Measurements from ENCODE around the gene SMAGP.
"Not testable (repeated sequence)": the region's sequence is repeated elsewhere in the genome, so short reads cannot be mapped to it uniquely, and the experiment has no call there.

Gene SMAGP, protein sequence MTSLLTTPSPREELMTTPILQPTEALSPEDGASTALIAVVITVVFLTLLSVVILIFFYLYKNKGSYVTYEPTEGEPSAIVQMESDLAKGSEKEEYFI

DNA sequence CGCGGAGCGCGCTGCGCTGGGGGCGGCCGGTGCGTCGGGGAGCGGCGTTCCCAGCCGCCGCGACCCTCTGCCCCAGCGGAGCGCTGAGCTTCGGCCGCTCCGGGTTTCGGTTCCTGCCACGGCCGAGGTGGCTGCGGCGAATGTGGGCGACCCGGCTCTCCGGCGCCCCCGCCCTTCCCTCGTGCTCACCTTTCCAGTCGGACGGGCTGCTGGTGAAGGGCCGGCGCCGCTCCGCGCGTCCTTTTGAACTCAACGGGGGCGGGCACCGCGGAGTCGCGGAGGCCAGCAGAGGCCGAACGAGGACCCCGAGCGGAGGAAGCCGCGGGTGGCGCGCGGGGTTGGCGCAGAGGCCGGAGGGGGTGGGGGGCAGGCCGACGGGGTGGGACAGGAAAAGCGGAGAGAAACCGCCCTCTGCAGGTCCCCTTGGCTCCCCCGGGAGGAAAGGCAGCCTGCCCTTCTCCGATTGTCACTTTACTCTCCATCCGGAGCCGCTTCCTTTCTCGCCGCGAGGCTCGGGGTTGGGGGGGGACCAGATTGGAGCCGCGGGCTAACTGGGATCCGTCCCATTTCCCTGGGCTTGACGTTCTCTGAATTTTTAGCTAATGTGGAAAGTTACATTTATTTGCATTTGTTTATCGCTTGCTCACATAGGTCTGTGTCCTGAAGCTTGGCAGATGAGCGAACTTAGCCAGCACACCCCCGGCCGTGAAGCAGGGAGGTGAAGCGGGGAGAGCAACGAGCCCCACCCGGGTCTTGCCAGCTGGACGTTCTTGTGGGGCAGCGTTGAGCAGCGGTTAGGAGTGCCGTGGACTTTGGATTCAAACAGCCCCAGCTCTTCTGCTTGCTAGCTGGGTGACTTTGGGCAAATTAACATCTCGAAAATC, at the start of gene SMAGP:
SMAGP (minus strand) TSS at position 349 of the 884 bp plus-strand sequence. CDS start 1,137 bp downstream, outside the sequence.
- H3K4me3 ChIP-seq (ENCODE audit: low read depth, low read length): peak within 1 kb of the TSS; percentile 78
- peak; percentile 36 for DNase-seq (ENCODE audit: low read depth)
- TF ChIP-seq, protein P1, sequence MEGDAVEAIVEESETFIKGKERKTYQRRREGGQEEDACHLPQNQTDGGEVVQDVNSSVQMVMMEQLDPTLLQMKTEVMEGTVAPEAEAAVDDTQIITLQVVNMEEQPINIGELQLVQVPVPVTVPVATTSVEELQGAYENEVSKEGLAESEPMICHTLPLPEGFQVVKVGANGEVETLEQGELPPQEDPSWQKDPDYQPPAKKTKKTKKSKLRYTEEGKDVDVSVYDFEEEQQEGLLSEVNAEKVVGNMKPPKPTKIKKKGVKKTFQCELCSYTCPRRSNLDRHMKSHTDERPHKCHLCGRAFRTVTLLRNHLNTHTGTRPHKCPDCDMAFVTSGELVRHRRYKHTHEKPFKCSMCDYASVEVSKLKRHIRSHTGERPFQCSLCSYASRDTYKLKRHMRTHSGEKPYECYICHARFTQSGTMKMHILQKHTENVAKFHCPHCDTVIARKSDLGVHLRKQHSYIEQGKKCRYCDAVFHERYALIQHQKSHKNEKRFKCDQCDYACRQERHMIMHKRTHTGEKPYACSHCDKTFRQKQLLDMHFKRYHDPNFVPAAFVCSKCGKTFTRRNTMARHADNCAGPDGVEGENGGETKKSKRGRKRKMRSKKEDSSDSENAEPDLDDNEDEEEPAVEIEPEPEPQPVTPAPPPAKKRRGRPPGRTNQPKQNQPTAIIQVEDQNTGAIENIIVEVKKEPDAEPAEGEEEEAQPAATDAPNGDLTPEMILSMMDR (conservative IDR thresholded peaks at IDR 0.05; ENCODE audit: low read depth, low read length): no peak

DNA sequence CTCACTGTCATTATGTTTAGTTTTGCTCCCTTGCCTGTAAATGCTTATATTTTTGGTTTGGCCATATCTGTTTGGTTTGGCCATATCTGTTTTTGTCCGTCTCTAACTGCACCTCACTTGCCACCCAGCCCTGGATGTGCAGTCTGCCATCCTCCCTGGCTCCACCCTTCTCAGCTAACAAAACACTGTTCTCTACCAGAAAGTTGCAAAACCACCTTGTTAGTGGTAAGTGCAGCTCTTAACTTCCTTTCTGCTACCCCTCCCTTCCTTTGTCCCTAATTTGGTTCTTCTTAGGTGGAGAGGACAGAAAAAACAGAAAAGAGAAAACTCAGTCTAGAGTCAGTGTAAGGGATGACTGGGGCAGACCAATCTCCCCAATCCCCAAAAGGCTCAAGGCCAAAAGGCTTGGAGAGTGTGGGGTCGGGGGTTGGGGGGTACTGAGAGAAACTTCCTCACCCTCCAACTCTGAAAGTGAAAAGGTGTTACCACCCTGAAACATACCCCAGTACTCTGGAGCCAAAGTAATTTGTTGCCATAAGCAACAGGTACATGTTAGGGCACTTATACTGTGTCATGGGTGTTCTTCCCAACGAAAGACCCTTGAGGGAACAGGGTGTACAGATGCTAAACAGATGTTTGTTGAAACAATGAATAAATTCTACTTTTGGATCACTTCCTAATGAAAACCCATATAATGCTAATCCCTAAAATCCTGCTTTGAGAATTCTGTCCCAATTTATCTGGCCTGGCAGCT, 48.8 kb upstream of the SMAGP start:
- no peak for DNase-seq (ENCODE audit: low read depth)
- no peak overlapping the region for H3K4me3 ChIP-seq (ENCODE audit: low read depth, low read length)
- TF ChIP-seq, protein P1 (conservative IDR thresholded peaks at IDR 0.05; ENCODE audit: low read depth, low read length): no peak

DNA sequence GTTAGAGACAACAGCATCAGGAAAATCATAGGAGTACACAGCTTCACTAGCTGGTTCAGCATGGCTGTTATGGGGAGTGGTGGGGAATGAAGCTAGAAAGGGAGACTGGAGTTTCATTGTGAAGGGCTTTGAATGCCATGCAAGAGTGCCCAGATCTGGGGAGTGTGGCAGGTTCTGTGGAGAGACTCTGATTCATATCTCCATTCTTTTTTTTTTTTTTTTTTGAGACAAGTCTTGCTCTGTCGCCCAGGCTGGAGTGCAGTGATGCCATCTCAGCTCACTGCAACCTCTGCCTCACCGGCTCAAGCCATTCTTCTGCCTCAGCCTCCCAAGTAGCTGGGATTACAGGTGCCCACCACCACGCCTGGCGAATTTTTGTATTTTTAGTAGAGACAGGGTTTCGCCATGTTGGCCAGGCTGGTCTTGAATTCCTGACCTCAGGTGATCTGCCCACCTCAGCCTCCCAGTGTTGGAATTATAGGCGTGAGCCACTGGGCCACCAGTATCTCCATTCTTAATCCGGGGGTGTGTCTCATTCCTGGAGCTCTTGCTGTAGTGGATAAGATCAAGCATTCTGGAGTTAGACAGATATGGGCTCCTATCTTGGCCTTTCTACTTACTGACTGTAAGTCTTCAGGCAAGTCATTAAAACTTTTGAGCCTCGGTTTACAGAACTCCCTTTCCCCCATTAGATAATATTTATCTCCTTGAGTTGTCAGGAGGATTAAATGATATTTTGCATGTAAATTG, 48.0 kb upstream of the SMAGP start:
- not testable (repeated sequence) for H3K4me3 ChIP-seq (ENCODE audit: low read depth, low read length); DNase-seq (ENCODE audit: low read depth)

DNA sequence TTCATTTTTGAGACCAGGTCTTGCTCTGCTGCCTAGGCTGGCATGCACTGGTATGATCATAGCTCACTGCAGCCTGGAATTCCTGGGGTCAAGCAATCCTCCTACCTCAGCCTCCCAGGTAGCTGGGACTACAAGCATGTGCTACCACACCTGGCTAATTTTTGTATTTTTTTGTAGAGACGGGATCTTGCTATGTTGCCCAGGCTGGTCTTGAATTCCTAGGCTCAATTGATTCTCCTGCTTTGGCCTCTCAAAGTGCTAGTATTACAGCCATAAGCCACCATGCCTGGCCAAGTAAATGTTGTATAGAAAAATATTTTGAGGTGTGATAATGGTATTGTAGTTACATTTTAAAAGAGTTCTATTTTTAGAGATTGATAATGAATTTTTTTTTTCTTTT, 41.2 kb upstream of the SMAGP start:
- TF ChIP-seq, protein P1 (conservative IDR thresholded peaks at IDR 0.05; ENCODE audit: low read depth, low read length): no peak
- no peak for DNase-seq (ENCODE audit: low read depth)
- H3K4me3 ChIP-seq (ENCODE audit: low read depth, low read length): no peak overlapping the region

DNA sequence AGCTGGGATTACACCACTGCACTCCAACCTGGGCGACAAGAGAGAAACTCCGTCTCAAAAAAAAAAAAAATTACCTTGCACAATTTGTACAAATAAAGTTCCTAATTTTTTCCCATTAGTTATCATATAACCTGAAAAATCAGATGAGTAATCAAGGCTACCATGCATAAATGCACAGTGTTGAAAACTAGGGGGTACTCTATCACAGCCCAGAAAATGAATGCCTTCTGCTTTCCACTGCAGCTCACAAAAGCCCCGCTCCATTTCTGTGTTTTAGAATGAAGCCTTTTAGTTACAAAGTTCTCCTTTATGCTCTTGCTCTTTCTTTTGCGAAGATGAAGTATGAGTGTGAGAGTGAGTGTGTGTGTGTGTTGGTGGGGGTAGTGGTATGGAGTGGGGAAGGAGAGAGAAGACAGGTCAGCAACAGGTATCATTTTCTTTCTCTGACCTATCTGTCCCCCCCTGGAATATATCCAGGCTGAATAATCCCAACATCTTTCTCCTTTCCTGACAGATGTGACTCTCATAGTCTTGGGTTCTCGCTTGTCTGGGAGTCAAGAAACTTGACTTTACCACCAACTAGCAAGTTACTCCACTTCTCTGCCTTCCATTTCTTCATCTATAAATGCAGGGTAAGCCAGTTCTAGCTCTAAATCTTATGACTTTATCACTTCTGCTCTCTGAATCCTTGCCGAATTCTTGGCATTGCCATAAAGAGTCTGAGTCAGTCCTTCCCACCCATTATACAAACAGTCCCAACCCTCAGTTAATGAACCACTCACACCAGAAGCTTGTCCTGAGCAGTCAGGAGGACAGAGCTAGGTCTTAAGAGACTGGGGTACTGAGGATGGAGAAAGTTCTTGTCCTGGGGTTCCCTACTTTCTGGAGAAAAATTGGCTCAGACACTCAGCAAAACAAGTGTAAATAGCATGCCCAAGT, 37.7 kb upstream of the SMAGP start:
- no peak overlapping the region for H3K4me3 ChIP-seq (ENCODE audit: low read depth, low read length)
- TF ChIP-seq, protein P1 (conservative IDR thresholded peaks at IDR 0.05; ENCODE audit: low read depth, low read length): no peak
- DNase-seq (ENCODE audit: low read depth): peak; percentile 71

DNA sequence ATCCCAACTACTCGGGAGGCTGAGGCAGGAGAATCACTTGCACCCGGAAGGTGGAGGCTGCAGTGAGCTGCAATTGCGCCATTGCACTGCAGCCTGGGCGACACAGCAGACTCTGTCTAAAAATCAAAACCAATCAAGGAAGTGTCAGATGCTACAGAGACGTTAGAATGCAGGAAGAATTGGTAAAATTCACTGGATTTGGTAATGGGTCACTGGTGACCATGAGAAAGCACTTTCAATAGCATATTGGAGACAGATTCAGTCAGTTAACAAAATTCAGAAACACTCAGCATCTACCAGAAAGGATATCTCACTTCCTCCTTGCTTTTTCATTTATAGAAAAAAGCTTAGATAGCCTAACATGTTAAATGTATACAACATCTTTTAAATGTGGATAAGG, 36.3 kb upstream of the SMAGP start:
- DNase-seq (ENCODE audit: low read depth): no peak
- H3K4me3 ChIP-seq (ENCODE audit: low read depth, low read length): no peak overlapping the region
- TF ChIP-seq, protein P1 (conservative IDR thresholded peaks at IDR 0.05; ENCODE audit: low read depth, low read length): no peak

DNA sequence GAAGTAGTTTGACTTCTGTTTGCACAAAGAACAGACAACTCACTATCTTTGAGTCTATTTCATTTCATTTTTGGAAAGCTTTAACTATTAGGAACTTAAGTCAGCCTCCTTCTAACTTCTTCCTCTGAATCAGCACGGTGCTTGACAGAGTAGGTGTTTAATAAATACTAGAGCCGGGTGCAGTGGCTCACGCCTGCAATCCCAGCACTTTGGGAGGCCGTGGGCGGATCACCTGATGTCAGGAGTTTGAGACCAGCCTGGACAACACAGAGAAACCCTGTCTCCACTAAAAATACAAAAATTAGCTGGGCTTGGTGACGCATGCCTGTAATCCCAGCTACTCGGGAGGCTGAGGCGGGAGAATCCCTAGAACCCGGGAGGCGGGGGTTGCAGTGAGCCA, 30.6 kb upstream of the SMAGP start:
- H3K4me3 ChIP-seq (ENCODE audit: low read depth, low read length): not testable (repeated sequence)
- peak; percentile 4 for DNase-seq (ENCODE audit: low read depth)
